AG09309 (cell line): ENCODE results near the gene SPRTN.

Source experiments
- DNase-seq: peaks from one replicate; pipeline ENCODE4 v3.0.0-alpha.2; 2010; ENCODE audit warnings: low read depth
- H3K4me3 ChIP-seq: 2 replicates; pipeline ENCODE4 v1.5.1; 2011; ENCODE audit warnings: mild to moderate bottlenecking, low read depth, low read length, moderate library complexity; ENCODE audit not compliant: control insufficient read depth
- CTCF ChIP-seq: IDR thresholded peaks from 2 replicates; pipeline ENCODE4 v1.5.1; 2011; ENCODE audit warnings: mild to moderate bottlenecking, low read depth, low read length, inconsistent platforms; ENCODE audit not compliant: insufficient read depth, control insufficient read depth; ENCODE audit errors: missing control alignments

SPRTN gene

GRCh38 chr1:231374394-231374793 is 36.3 kb downstream of the SPRTN start:
- DNase-seq, result no peak

DNA sequence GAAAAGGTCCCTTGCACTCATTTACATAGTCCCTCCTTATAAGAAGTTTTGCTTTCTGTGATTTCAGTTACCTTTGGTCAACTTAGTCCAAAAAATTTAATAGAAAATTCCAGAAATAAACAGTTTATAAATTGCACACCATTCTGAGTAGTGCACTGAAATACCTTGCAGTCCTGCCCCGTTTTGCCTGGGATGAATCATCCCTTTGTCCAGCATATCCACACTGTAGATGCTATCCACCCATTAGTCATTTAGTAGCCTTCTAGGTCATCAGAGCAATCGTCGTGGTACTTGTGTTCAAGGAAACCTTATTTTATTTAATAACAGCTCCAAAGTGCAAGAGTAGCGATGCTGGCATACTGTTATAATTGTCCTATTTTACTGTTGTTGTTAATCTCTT is 38.0 kb downstream of the SPRTN start:
- H3K4me3 ChIP-seq, result no peak overlapping the region
- DNase-seq, result no peak
- TF ChIP-seq CTCF, result no peak

More at GRCh38 chr1:231374394-231374793, 36.3 kb downstream of the SPRTN start:
- TF ChIP-seq CTCF, result no peak
- H3K4me3 ChIP-seq, result no peak overlapping the region

DNA sequence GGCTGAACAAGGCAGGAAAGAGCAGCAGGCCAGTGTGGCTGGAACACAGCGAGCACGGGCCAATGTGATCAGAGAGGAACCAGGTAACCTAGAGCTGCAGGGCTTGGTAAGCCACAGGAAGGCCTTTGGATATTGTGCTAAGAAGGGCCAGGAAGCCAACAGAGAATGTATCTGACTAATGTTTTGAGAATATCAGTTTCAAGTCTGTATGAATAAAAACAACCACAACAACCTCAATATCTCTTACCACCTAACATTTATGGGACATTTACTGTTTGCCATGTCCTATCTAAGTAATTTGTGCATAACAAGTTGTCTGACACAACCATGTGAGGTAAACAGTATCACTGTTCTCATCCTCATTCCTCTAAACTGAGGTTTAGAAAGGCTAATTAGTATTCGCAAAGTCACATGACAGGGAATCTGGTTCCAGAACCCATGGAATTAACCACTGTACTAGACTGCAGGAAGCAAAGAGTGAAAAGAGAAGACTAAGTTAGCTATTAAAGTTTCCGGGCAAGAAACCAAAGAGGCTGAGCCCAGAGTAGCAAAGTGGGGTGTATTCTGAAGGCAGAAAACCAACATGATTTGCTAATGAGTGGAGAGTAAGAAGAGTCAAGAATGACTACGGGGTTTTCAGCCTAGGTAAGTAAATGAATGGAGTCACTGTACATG is 38.9 kb downstream of the SPRTN start:
- TF ChIP-seq CTCF, result no peak
- DNase-seq, result no peak
- H3K4me3 ChIP-seq, result no peak overlapping the region

DNA sequence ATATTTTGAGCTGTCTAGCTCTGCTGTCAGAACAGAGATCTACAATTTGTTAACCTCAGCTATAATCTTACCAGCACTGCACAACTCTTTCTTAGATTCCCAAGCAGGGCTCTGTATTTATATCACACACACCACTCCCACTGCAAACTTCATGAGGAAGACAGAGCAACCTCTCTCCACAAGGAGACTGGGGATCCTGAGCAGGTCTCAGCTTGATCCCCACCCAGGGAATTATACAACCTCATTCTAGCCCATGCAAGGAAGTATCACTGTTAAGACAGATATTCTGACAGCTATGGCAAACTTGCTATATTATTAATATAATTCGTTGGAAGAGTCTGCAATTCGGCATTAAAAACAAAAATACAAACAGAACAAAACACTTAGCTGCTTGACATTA is 43.6 kb downstream of the SPRTN start:
- H3K4me3 ChIP-seq, result no peak overlapping the region
- no peak for DNase-seq
- TF ChIP-seq CTCF, result no peak

GRCh38 chr1:231382426-231382825 is 44.3 kb downstream of the SPRTN start:
- no peak for TF ChIP-seq CTCF
- DNase-seq, result no peak

DNA sequence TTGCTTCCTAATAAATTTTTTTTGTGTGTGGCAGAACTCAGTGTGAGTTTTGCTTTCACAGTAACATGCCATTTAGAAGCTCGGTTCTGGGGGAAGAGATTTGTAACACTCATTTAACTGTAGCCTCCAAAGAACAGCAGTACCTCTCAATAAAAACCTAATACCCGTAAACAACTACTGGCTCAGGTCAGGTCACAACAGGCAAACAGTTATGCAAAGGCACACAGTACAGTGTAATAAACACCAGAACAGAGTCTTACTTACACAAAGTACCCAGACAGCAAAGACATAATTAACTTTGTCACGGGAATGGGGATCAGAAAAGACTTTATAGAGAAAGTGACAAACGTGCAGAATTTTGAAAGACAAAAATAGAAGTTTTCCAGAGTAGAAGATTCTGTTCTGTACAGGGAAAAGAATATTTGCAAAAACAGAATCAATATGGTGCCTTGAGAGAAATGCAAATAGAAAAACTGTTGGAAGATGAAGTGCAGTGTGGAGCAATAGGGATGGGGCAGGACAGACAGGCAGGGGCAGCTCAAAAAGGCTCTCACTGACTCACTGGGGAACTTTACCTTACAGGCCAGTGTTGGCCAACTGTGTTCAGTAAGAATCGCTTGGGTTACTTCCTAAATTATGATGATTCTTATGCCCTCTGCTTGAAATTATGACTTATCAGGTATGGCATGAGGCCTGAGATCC is 45.2 kb downstream of the SPRTN start:
- no peak overlapping the region for H3K4me3 ChIP-seq
- DNase-seq, result no peak
- no peak for TF ChIP-seq CTCF

More at GRCh38 chr1:231382426-231382825, 44.3 kb downstream of the SPRTN start:
- no peak overlapping the region for H3K4me3 ChIP-seq
